LNCAP (cell line): ENCODE measurements around the gene EXOC6B.

Experiments
- CTCF ChIP-seq: fragments of 450-650 bp; IDR thresholded peaks from 2 replicates; pipeline ENCODE4 v1.5.1; 2017; ENCODE audit warnings: mild to moderate bottlenecking

EXOC6B gene

GRCh38 chr2:72341639-72342038 lies 484.2 kb downstream of the EXOC6B start:
- TF ChIP-seq CTCF: no peak

- no peak for TF ChIP-seq CTCF
Measured at GRCh38 chr2:72340665-72341064, 485.2 kb downstream of the EXOC6B start.

- TF ChIP-seq CTCF: no peak
Measured at GRCh38 chr2:72338076-72338475, 487.8 kb downstream of the EXOC6B start.

- no peak for TF ChIP-seq CTCF
Measured at GRCh38 chr2:72332720-72333119, 493.1 kb downstream of the EXOC6B start.

GRCh38 chr2:72330652-72331051 lies 495.2 kb downstream of the EXOC6B start:
- no peak for TF ChIP-seq CTCF

- TF ChIP-seq CTCF: no peak
Measured at GRCh38 chr2:72326759-72327158, 499.1 kb downstream of the EXOC6B start.

- TF ChIP-seq CTCF: peak; percentile 50
Measured at GRCh38 chr2:72325592-72326422, 500.0 kb downstream of the EXOC6B start.
